ENCODE measurements around the gene GUCD1. TPM values are rescaled to one million over a fixed set of nuclear protein-coding genes. Genes with fewer than 3 reads are reported as not detected.

Gene GUCD1
- total RNA-seq, 1 experiment from 2014 or later: 48.7 TPM

- Histone ChIP-seq H3K36me3 (ENCODE audit: control insufficient read depth in 1 of 2, insufficient read depth in 2 of 2, low read length in 2 of 2) (no peaks in the 10 kb centered on the region), H3K4me3 (replicated peaks in 1 of 2; ENCODE audit: low read depth in 1 of 2, low read length in 2 of 2) (no peak overlapping the region), H3K4me2 (ENCODE audit: low read length) (no peak overlapping the region), H3K9ac (ENCODE audit: low read length) (no peak overlapping the region), H3K79me2 (ENCODE audit: insufficient read depth, low read length) (no peaks in the 10 kb centered on the region), H3K4me1 (ENCODE audit: control insufficient read depth in 1 of 2, insufficient read depth in 2 of 2, low read length in 2 of 2) (peaks cover 8 to 20% of the 10 kb centered on the region in 2 experiments), H3K27me3 (ENCODE audit: insufficient read depth, low read length) (no peaks in the 10 kb centered on the region), H4K20me1 (ENCODE audit: insufficient read depth) (no peaks in the 10 kb centered on the region), H2AFZ (ENCODE audit: low read depth, low read length, poor library complexity, severe bottlenecking) (no peak overlapping the region), H3K9me3 (ENCODE audit: control insufficient read depth in 1 of 2, insufficient read depth in 1 of 2, low read depth in 1 of 2, low read length in 2 of 2) (no peaks in the 10 kb centered on the region), H3K27ac (ENCODE audit: low read depth, low read length) (no peak overlapping the region), H3K9me2 (ENCODE audit: insufficient read depth) (no peaks in the 10 kb centered on the region)
- RAD21 ChIA-PET (ENCODE audit: low non-redundant PET in 1 of 2, low total read pairs in 2 of 2, uncharacterized antibody in 2 of 2, unreplicated experiment in 2 of 2): no interaction called here
- no TSS peak for BruUV-seq (replicated peaks)
- intact Hi-C loops (cut with micrococcal nuclease): no loop called here
- CTCF ChIA-PET: no interaction called here
- POLR2A ChIA-PET: no interaction called here
- ATAC-seq (no peak), DNase-seq (ENCODE audit: low read depth, low spot score) (no peak)
- TF ChIP-seq EZH2 (IDR thresholded peaks at IDR 0.05): no peak
- TF ChIP-seq EZH2phosphoT487 (IDR thresholded peaks at IDR 0.05; ENCODE audit: borderline replicate concordance): no peak
- TF ChIP-seq JUND (IDR thresholded peaks at IDR 0.05): no peak
- TF ChIP-seq MAX (IDR thresholded peaks at IDR 0.05): no peak
- no peak for TF ChIP-seq ZBTB33 (IDR thresholded peaks at IDR 0.05; ENCODE audit: extremely low read depth, insufficient replicate concordance, low read length)
- no peak for TF ChIP-seq SIN3A (IDR thresholded peaks at IDR 0.05; ENCODE audit: low read depth)
- TF ChIP-seq ZNF274 (IDR thresholded peaks at IDR 0.05; ENCODE audit: low read depth, low read length): no peak
- TF ChIP-seq YY1 (IDR thresholded peaks at IDR 0.05; ENCODE audit: extremely low read depth, insufficient replicate concordance, low read depth, low read length): no peak
- TF ChIP-seq EGR1 (IDR thresholded peaks at IDR 0.05; ENCODE audit: low read depth): no peak
- no peak for TF ChIP-seq FOSL1 (IDR thresholded peaks at IDR 0.05; ENCODE audit: low read depth)
- TF ChIP-seq SP1 (IDR thresholded peaks at IDR 0.05; ENCODE audit: low read depth): no peak
- TF ChIP-seq ATF3 (IDR thresholded peaks at IDR 0.05): no peak
Observed at GRCh38 chr22:24594569-24595120, 39.7 kb upstream of the GUCD1 start.
